Memory B cell (primary cell): ENCODE data around the gene NEU3.

Source experiments
- ATAC-seq: fragments of 150-1000 bp; cut with Tn5 transposase; 2 replicates; pipeline ENCODE4 v1.10.0; 2021; ENCODE audit warnings: low read depth, mild to moderate bottlenecking, moderate library complexity
- DNase-seq, 2 donors: peaks; one replicate each; pipeline ENCODE4 v3.0.0; 2022; ENCODE audit warnings: low spot score in 2 of 2
- H3K27ac Mint-ChIP-seq: one replicate; pipeline ENCODE4 v1.8.0; 2022; ENCODE audit warnings: mild to moderate bottlenecking, moderate library complexity, mixed read lengths
- H3K27me3 Mint-ChIP-seq: one replicate; pipeline ENCODE4 v1.8.0; 2022; ENCODE audit warnings: mixed read lengths
- H3K36me3 Mint-ChIP-seq: one replicate; pipeline ENCODE4 v1.8.0; 2022; ENCODE audit warnings: mild to moderate bottlenecking, mixed read lengths
- H3K4me1 Mint-ChIP-seq: one replicate; pipeline ENCODE4 v1.8.0; 2022; ENCODE audit warnings: mixed read lengths
- H3K4me3 Mint-ChIP-seq: one replicate; pipeline ENCODE4 v1.8.0; 2022; ENCODE audit warnings: mild to moderate bottlenecking, moderate library complexity, mixed read lengths
- H3K9me3 Mint-ChIP-seq: one replicate; pipeline ENCODE4 v1.8.0; 2022; ENCODE audit warnings: mixed read lengths

The NEU3 gene

DNA sequence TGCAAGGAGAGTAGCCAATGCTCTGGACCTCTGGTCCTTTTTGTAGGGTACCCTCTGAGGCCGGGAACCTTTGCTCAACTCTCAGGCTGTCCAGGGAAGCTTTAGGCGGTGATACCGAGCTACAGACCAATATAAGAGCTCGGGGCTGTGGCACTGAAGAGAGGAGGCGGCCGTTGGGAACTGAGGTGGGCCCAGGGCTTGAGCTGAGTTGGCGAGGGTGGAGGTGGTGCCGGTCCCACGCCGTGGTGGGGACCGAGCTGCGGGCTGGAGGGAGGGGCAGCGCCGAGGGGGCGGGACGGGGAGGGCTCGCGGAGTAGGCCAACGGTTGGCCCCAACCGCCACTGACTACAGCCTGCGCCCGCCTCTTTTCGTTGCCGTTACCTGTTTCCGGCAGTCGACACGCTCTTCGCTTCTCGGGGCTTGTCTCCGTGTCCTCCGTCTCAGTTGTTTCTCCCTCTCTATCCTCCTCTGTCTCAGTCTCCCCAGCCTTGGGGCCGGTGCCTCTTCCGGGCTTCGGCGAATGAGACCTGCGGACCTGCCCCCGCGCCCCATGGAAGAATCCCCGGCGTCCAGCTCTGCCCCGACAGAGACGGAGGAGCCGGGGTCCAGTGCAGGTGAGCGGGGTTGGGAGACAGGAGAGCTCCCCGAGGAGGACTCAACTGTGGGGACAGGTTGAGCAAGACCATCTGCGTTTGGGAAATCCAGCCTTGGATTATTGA is at the start of gene NEU3:
Gene NEU3 (plus strand): TSS at position 393 of the 719 bp plus-strand sequence. CDS start 128 bp downstream, at position 521.
- DNase-seq = peak; percentile 59 to 63
- ATAC-seq = peak; percentile 94
- Mint-ChIP-seq H3K27me3 (no peaks in the 10 kb centered on the region), H3K9me3 (no peaks in the 10 kb centered on the region), H3K4me1 (peaks cover 27% of the 10 kb centered on the region), H3K27ac (peak within 1 kb of the TSS; percentile 89), H3K4me3 (peak within 1 kb of the TSS; percentile 98), H3K36me3 (no peaks in the 10 kb centered on the region)

- H3K4me1 Mint-ChIP-seq = peaks cover 33% of the 10 kb centered on the region
- H3K9me3 Mint-ChIP-seq = no peaks in the 10 kb centered on the region
- peaks cover 53% of the 10 kb centered on the region for H3K36me3 Mint-ChIP-seq
- ATAC-seq (no peak), DNase-seq (no peak)
- H3K27ac Mint-ChIP-seq = no peak overlapping the region
- H3K4me3 Mint-ChIP-seq = no peak overlapping the region
- H3K27me3 Mint-ChIP-seq = no peaks in the 10 kb centered on the region
Observed at GRCh38 chr11:74941492-74941891, 47.2 kb upstream of the NEU3 start.

DNA sequence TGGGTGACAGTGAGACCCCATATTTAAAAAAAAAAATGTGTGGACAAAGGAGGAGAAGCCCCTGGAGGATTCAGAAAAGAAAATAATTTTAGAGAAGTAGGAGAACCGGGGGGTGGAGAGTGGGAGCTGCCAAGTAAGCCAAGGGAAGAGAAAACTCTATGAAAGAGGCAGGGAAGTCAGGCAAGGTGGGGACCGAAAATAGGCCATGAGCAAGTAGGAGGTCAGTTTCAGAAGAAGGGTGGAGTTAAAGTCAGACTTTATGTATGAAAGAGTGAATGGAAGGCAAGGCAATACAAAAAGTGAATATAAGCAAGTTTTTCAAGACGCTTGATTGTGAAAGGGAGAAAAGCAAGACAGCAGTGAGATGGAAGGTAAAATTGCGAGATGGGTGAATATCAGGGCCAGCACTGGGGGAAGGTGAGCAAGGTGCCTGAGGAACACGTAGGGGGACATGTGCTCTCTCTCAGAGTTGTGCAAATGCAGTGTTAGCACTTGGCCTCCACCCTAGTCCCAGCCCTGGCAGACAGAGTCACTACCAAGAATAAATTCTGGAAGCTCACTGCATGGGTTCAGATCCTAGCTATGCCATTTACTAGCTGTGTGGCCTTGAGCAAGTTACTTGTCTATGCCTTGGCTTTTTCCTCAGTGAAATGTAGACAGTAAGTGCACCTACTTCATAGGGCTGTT is 46.5 kb upstream of the NEU3 start:
- no peak for ATAC-seq
- no peak overlapping the region for H3K4me3 Mint-ChIP-seq
- H3K27ac Mint-ChIP-seq = no peak overlapping the region
- no peak for DNase-seq
- H3K4me1 Mint-ChIP-seq = peaks cover 35% of the 10 kb centered on the region
- no peaks in the 10 kb centered on the region for H3K9me3 Mint-ChIP-seq
- no peaks in the 10 kb centered on the region for H3K27me3 Mint-ChIP-seq
- H3K36me3 Mint-ChIP-seq = peaks cover 51% of the 10 kb centered on the region

- H3K27me3 Mint-ChIP-seq = no peaks in the 10 kb centered on the region
- DNase-seq (no peak), ATAC-seq (peak; percentile 9)
- H3K36me3 Mint-ChIP-seq = peaks cover 18% of the 10 kb centered on the region
- H3K4me3 Mint-ChIP-seq = peak overlapping the region; percentile 93
- H3K9me3 Mint-ChIP-seq = no peaks in the 10 kb centered on the region
- peak overlapping the region; percentile 97 for H3K27ac Mint-ChIP-seq
- H3K4me1 Mint-ChIP-seq = peaks cover 44% of the 10 kb centered on the region
Observed at GRCh38 chr11:74948546-74948897, 40.2 kb upstream of the NEU3 start.

DNA sequence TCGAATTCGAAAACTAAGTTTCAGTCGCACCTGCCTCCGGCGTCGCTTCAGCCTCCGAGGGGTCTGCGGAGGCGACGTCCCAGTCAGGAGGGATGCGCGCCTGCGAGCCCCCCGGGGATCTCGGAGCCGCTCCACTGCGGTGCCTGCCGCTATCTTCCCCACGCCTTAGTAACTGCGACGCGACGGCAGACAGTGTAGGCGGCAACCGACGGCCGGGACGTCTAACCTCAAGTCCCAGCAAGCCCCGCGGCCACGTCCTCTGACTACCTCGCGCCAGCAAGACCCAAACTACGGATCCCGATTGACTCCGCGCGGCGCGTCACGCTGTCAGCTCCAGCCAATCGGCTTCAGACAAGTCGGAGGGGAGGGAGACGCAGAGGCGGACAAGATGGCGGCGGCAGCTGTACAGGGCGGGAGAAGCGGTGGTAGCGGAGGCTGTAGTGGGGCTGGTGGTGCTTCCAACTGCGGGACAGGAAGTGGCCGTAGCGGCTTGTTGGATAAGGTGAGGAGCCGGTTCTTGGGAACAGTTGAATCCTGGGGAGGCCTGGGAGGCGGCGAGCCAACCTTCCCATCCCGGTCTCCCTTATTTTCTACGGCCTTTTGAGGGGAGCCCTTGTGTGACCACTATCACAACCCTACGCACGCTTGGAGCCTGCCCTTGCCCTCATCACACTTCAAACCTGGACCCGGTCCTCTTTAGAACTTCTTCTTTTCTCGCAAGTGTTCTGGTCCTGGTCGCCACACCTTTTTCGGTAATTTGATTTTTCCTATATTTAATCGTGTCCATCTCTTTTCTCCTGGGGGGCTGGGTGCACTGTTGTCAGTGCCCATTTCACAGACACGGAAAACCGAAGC is 39.6 kb upstream of the NEU3 start, which contains the start of the genes SPCS2 and XRRA1:
Gene SPCS2 (plus strand): TSS at position 369 of the 855 bp plus-strand sequence. CDS start 20 bp downstream, at position 389.
Gene XRRA1 (minus strand): TSS at position 194 of the 855 bp plus-strand sequence. CDS start 8,213 bp downstream, outside the sequence.
- peak within 1 kb of the TSS; percentile 97 for H3K27ac Mint-ChIP-seq
- peaks cover 17% of the 10 kb centered on the region for H3K36me3 Mint-ChIP-seq
- DNase-seq (peak; percentile 87 to 94), ATAC-seq (peak; percentile 91)
- no peaks in the 10 kb centered on the region for H3K27me3 Mint-ChIP-seq
- peak within 1 kb of the TSS; percentile 93 for H3K4me3 Mint-ChIP-seq
- no peaks in the 10 kb centered on the region for H3K9me3 Mint-ChIP-seq
- peaks cover 46% of the 10 kb centered on the region for H3K4me1 Mint-ChIP-seq

DNA sequence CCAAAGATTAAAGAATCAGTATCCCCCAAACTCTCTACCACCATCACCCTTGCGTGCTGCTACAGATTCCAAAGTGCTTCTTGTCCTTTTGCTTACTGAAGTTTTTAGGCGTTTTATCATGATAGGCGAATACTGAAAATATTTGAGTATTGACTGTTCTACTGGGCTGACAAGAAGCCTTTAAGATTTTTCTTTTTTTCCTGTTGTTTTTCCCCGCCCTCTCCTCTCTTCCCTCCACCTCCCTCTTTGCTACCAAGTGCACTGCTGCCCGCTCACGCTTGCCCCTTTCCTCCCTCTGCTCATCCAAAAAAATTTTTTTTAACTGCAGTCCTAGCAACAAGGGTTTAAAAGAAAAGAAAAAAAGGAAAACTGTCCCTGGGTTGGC is 39.0 kb upstream of the NEU3 start:
- H3K27ac Mint-ChIP-seq = peak overlapping the region; percentile 97
- H3K4me1 Mint-ChIP-seq = peaks cover 50% of the 10 kb centered on the region
- peak overlapping the region; percentile 93 for H3K4me3 Mint-ChIP-seq
- H3K36me3 Mint-ChIP-seq = peaks cover 16% of the 10 kb centered on the region
- no peaks in the 10 kb centered on the region for H3K27me3 Mint-ChIP-seq
- ATAC-seq (no peak), DNase-seq (no peak)
- no peaks in the 10 kb centered on the region for H3K9me3 Mint-ChIP-seq

GRCh38 chr11:74950374-74950969 is 38.3 kb upstream of the NEU3 start:
- Mint-ChIP-seq H3K4me1 (peaks cover 54% of the 10 kb centered on the region), H3K27me3 (no peaks in the 10 kb centered on the region), H3K9me3 (no peaks in the 10 kb centered on the region), H3K27ac (peak overlapping the region; percentile 97), H3K36me3 (peaks cover 17% of the 10 kb centered on the region), H3K4me3 (peak overlapping the region; percentile 93)
- no peak for ATAC-seq
- DNase-seq = no peak

- peaks cover 19% of the 10 kb centered on the region for H3K36me3 Mint-ChIP-seq
- peaks cover 54% of the 10 kb centered on the region for H3K4me1 Mint-ChIP-seq
- H3K9me3 Mint-ChIP-seq = no peaks in the 10 kb centered on the region
- DNase-seq = peak in 1 of 2 donors; percentile 22
- ATAC-seq = peak; percentile 20
- no peaks in the 10 kb centered on the region for H3K27me3 Mint-ChIP-seq
- peak overlapping the region; percentile 93 for H3K4me3 Mint-ChIP-seq
- H3K27ac Mint-ChIP-seq = peak overlapping the region; percentile 97
Observed at GRCh38 chr11:74951226-74951625, 37.5 kb upstream of the NEU3 start.

DNA sequence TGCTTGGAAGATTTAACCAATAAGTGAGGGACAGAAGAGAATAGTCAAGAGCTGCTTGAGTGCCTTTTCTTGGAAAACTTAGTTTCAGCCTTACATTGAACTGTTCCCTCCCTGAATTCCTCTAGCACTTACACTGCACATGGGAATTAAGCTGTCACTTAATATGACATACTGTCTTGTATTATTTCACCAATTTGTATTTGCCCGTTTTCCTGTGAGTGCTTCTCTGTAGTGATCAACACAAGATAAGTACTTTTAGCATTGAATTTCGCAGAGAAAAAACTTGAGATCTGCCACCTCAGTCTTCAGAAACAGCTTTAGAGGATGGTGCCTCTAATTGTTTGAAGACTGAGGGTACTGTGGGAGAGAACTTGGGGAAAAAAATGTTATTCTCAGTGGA is 36.0 kb upstream of the NEU3 start:
- H3K27ac Mint-ChIP-seq = peak overlapping the region; percentile 21
- peaks cover 27% of the 10 kb centered on the region for H3K36me3 Mint-ChIP-seq
- H3K9me3 Mint-ChIP-seq = no peaks in the 10 kb centered on the region
- peaks cover 57% of the 10 kb centered on the region for H3K4me1 Mint-ChIP-seq
- peak overlapping the region; percentile 25 for H3K4me3 Mint-ChIP-seq
- H3K27me3 Mint-ChIP-seq = no peaks in the 10 kb centered on the region
- DNase-seq (no peak), ATAC-seq (no peak)

- no peaks in the 10 kb centered on the region for H3K27me3 Mint-ChIP-seq
- peaks cover 27% of the 10 kb centered on the region for H3K36me3 Mint-ChIP-seq
- ATAC-seq = no peak
- H3K27ac Mint-ChIP-seq = peak overlapping the region; percentile 84
- H3K4me1 Mint-ChIP-seq = peaks cover 57% of the 10 kb centered on the region
- DNase-seq = no peak
- peak overlapping the region; percentile 54 for H3K4me3 Mint-ChIP-seq
- H3K9me3 Mint-ChIP-seq = no peaks in the 10 kb centered on the region
Observed at GRCh38 chr11:74953451-74953850, 35.3 kb upstream of the NEU3 start.

DNA sequence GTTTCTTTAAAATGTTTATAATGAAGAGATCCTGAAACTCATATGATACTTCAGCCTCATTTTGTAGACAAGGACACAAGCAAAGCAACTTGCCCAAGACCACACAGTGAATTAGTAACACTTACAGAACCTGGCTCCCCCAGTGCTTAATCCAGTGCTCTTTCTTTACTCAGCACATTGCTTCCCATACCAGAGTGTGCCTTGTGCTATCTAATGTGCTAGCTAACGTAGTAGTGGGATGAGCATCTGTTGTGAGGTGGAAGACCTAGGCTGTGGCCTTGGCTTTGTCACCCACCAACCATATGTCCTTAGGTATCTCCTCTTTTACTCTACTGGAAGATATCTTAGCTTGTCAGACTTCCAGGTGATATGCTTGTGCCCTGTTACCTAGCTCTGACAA is 34.5 kb upstream of the NEU3 start:
- Mint-ChIP-seq H3K27ac (peak overlapping the region; percentile 84), H3K36me3 (peaks cover 32% of the 10 kb centered on the region), H3K9me3 (no peaks in the 10 kb centered on the region), H3K4me1 (peaks cover 59% of the 10 kb centered on the region), H3K4me3 (peak overlapping the region; percentile 48), H3K27me3 (no peaks in the 10 kb centered on the region)
- no peak for ATAC-seq
- DNase-seq = no peak

GRCh38 chr11:74956397-74957015 is 32.2 kb upstream of the NEU3 start:
- Mint-ChIP-seq H3K36me3 (peaks cover 32% of the 10 kb centered on the region), H3K9me3 (no peaks in the 10 kb centered on the region), H3K27me3 (no peaks in the 10 kb centered on the region), H3K4me3 (no peak overlapping the region), H3K27ac (peak overlapping the region; percentile 45), H3K4me1 (peaks cover 49% of the 10 kb centered on the region)
- no peak for DNase-seq
- no peak for ATAC-seq

DNA sequence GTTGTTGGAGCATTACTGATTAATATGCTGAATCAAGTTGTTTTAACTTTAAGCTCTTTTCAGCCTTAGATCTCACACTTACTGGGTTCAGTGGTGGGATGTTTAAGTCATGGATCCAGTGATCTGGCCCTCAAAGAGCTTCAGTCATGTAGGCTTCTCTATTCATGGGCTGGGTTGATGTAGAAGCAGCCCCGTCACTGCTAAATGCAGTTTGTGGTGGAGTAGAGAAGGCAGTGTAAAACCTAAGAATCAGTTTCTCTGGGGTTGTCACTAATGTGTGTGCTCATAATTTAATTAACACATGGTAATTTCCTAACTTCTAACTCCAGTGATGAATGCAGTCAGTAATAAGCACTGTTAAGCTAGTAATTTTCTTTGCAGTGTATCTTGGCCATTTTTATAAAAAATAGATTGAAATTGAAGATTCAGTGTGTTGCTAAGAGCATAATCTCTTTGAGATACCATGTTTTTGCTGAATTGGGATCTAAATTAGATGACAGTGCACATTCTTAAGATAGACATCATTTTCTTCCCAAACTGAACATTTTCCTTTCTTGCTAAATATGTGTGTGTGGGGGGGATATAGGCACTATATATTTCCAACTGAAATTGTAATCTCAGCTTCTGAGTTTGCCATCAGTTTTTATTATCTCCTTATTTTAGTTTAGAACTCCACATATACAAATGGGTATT is 30.6 kb upstream of the NEU3 start:
- Mint-ChIP-seq H3K9me3 (no peaks in the 10 kb centered on the region), H3K4me3 (no peak overlapping the region), H3K27me3 (no peaks in the 10 kb centered on the region), H3K36me3 (peaks cover 35% of the 10 kb centered on the region), H3K27ac (no peak overlapping the region), H3K4me1 (peaks cover 48% of the 10 kb centered on the region)
- no peak for ATAC-seq
- DNase-seq = no peak
